ENCODE data around the gene ERCC5.

Gene ERCC5

DNA sequence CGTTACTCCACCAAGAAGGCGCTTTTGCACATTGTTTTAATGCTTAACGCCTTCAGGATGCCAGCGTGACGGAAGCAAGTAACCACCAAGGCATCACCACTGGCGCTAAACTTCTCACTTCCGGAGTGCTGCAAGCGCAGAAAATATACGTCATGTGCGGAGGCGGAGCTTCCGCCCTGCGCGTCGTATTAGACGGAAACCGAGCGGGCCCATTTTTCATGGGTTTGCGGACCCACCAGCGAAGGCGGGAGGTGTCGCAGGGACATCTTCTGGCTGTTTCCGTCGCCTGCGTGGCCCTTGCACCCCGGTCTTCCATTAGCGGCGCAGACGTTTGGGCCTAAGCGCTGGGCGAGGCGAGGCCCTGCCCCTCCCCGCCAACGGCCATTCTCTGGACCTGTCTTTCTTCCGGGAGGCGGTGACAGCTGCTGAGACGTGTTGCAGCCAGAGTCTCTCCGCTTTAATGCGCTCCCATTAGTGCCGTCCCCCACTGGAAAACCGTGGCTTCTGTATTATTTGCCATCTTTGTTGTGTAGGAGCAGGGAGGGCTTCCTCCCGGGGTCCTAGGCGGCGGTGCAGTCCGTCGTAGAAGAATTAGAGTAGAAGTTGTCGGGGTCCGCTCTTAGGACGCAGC lies at the start of gene ERCC5:
ERCC5 (plus strand) TSS at position 403 of the 631 bp plus-strand sequence. CDS start 235 bp downstream, outside the sequence.
- no peaks in the 10 kb centered on the region for H3K9me3 Mint-ChIP-seq
- peaks cover 32% of the 10 kb centered on the region for H3K4me1 Mint-ChIP-seq
- peak; percentile 96 to 97 for DNase-seq
- H3K27ac Mint-ChIP-seq: peak within 1 kb of the TSS; percentile 94 to 98
- H3K27me3 Mint-ChIP-seq: no peaks in the 10 kb centered on the region
- peak; percentile 93 for ATAC-seq
- H3K4me3 Mint-ChIP-seq: peak within 1 kb of the TSS; percentile 94 to 97

DNA sequence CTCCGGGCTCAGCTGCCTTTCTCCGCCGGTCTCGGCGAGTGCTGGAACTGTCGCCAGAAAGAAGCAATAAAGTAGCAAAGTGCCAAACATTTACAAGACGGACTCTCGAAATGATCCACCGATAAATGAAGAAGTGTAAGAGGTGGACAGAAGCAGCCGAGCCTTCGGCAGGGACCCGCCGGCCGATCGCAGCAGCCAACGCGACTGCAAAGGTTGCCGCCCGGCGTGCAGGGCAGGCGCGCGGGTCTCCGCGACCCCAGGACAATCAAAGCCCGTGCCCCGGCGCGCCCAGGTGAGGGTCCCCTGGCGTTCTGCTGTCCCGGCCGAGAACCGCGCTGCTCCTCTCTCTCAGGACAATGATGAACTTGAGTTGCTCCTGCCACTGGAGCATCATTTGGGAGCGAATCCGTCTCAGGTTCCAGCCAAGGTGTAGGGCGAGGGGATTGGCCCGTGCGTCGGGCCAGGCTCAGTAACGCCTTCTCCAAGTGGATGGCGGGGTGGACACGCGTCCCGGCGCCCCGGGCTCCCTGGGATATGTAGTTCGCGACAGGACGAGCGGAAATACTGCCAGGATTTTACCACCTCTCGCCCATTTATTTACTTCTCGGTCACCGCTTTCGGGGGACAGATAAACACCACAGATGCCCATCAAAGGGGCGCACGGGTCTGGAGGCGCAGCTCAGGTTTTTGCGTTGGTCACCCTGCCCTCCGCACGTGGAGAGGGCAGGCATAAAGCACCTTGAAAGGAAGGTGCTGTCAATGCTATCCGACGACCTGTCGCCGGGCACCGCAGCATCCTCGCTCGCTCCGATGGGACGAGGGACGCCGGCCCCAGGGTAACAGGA lies 47.0 kb upstream of the ERCC5 start, which contains the start of the genes BIVM and POGLUT2:
BIVM (plus strand) TSS at position 539 of the 845 bp plus-strand sequence. CDS start 8,149 bp downstream, outside the sequence.
POGLUT2 (minus strand) TSS at position 396 of the 845 bp plus-strand sequence; CDS start at position 90, 306 bp downstream.
- Mint-ChIP-seq H3K27ac (peak within 1 kb of the TSS; percentile 82 to 89), H3K4me1 (peaks cover 36% of the 10 kb centered on the region), H3K27me3 (no peaks in the 10 kb centered on the region), H3K9me3 (no peaks in the 10 kb centered on the region), H3K4me3 (peak within 1 kb of the TSS; percentile 95 to 98)
- DNase-seq: peak; percentile 76 to 87
- ATAC-seq: peak; percentile 88

DNA sequence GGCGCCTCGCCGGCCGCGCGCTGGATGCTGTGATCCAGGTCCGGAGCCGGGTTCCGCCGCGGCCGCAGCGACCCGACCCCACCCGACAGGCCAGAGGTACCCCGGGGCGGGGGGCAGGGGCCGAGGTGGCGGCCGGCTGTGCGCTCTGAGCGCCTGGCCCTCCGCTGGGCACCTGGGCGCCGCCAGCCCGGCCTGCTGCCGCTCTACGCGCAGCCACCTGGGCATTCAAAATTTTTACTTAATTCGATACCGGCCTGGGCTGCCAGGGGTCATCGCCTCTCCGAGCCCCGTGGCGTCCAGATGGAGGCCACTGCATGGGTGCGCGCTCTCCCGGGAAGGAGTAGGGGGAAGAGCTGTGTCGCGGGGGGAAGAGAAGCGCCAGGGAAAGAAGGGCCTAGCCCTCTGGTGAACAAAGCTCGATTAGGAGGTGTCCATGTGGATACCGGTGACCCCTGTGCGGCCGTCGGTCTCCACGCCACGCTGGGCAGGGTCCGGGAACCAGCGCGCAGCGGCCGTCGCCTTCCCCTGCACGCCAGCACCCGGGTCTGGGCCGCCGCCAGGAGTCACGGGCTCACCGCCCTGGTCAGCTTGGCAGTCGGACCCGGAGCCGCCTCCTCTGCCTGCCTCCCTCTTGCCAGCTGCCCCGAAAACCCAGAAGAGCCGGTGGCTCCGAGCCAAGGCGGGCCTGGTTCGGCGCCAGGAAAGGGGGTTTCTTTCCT lies 46.2 kb upstream of the ERCC5 start:
- Mint-ChIP-seq H3K27me3 (no peaks in the 10 kb centered on the region), H3K4me1 (peaks cover 38% of the 10 kb centered on the region), H3K27ac (peak overlapping the region; percentile 80 to 82), H3K4me3 (peak overlapping the region; percentile 95 to 98), H3K9me3 (no peaks in the 10 kb centered on the region)
- DNase-seq (no peak), ATAC-seq (peak; percentile 12)

DNA sequence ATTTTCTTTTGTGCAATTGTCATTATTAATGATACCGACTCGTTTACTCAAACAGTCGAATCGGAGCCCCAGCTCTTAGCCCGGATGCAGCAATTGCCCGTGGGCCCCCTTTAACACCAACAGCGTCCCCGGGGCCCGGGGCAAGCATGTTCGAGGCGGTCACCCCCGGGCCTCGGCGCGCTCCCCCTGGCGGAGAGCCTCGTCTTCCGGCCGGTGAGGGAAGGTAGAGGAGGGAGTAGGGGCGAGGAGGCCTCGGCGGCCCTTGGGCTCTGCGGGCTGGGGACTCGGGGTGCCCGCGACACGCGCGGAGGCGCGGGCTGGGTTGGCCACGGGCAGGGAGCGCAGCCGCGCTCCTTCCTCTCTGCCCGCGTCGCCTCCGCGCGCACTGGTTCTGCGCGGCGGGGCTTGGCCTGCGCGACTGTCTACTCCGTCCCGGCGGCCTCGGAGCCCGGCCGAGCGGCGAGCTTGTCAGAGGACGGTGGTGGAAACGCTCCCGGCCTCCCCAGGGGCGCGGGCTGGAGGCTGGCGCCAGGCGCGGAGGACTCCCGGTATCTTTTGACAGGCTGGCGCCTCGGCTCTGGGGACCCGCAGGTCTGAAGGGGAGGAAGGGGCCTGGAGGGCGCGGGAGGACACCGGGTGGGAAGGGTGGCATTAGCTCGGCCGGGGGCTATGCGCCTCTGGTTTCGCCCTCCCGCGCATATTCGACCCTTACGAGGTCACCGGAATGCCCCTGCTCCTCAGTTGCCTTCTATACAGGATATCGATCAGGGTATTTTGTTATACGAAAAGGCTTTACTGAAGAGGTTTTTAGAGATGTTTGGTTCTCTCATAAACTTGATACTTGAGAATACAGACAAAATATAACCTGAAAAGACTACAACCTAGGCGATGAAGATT lies 45.4 kb upstream of the ERCC5 start:
- peak; percentile 90 to 92 for DNase-seq
- ATAC-seq: peak; percentile 89
- H3K9me3 Mint-ChIP-seq: no peaks in the 10 kb centered on the region
- H3K4me3 Mint-ChIP-seq: peak overlapping the region; percentile 95 to 98
- peak overlapping the region; percentile 80 to 82 for H3K27ac Mint-ChIP-seq
- no peaks in the 10 kb centered on the region for H3K27me3 Mint-ChIP-seq
- H3K4me1 Mint-ChIP-seq: peaks cover 38% of the 10 kb centered on the region

DNA sequence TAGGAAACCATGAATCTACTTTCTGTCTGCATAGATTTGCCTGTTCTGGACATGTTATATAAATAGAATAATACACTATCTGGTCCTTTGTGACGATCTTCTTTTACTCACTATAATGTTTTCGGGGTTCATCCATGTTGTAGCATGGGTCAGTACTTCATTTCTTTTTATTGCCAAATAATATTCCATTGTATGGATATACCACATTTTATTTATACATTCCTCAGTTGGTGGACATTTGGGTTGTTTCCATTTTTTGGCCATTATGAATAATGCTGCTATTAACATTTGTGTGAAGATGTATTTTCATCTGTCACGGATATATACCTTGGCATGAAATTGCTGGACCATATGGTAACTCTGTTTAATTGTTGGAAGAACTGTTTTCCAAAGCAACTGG lies 40.2 kb upstream of the ERCC5 start:
- Mint-ChIP-seq H3K4me1 (peaks cover 32% of the 10 kb centered on the region), H3K4me3 (no peak overlapping the region), H3K27me3 (no peaks in the 10 kb centered on the region), H3K27ac (no peak overlapping the region), H3K9me3 (peaks cover 4 to 6% of the 10 kb centered on the region in 2 donors)
- DNase-seq (no peak), ATAC-seq (no peak)

DNA sequence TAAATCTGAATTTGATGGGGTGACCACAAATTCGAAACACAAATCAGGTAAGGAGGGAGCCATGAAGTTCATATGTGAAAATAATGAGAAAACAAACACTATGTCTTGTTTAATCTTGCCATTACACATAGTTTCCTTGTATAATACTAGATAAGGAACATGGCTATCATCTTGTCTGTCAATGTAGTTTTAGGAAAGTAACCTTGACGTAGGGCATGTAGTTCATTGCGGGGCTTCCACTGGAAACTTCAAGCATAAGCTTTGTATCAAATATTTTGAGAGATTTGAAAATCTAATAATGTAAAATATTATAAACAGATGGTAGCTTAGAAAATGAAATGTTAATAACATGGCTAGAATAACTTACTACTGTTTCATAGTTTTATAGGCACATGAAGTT lies 38.1 kb upstream of the ERCC5 start:
- H3K27me3 Mint-ChIP-seq: no peaks in the 10 kb centered on the region

DNA sequence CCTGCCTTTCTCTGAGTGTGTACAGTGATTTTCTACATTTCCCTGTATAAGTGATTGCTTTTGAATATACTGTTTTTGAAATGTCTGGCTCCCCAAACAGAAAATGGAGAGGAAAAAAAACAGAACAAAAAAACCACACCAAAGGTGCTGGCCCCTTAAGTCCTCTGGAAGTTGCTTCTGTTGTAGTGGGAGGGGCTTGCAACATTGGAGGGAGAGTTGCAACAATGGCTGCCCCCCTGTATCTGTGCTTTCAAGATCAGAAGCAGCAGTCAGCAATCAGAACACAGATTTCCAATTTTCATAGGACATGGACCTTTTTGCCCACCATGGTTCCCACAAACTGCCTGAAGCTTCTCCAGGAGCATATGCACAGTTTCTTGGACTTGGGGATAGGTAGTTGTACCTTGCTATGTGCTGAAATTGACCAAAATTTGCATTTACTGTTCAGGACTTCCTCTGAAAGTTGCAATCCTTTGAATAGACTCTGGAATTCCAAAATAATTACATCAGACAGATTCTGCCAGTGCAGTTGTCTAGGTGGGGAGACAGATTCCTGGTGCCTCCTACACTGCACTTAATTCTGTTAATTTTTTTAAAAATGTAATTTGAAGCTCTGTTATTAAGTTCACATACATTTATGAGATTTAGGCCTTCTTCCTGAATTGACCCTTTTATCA lies 33.1 kb upstream of the ERCC5 start:
- no peak for DNase-seq
- no peak for ATAC-seq
- Mint-ChIP-seq H3K4me1 (peaks cover 31% of the 10 kb centered on the region), H3K9me3 (peaks cover 4 to 6% of the 10 kb centered on the region in 2 donors), H3K4me3 (no peak overlapping the region), H3K27me3 (no peaks in the 10 kb centered on the region), H3K27ac (peak overlapping the region in 1 of 2 donors; percentile 54)

More for the DNA sequence above, 38.1 kb upstream of the ERCC5 start:
- Mint-ChIP-seq H3K9me3 (peaks cover 4 to 6% of the 10 kb centered on the region in 2 donors), H3K4me3 (no peak overlapping the region), H3K27ac (no peak overlapping the region), H3K4me1 (peaks cover 30% of the 10 kb centered on the region)
- DNase-seq (no peak), ATAC-seq (no peak)

DNA sequence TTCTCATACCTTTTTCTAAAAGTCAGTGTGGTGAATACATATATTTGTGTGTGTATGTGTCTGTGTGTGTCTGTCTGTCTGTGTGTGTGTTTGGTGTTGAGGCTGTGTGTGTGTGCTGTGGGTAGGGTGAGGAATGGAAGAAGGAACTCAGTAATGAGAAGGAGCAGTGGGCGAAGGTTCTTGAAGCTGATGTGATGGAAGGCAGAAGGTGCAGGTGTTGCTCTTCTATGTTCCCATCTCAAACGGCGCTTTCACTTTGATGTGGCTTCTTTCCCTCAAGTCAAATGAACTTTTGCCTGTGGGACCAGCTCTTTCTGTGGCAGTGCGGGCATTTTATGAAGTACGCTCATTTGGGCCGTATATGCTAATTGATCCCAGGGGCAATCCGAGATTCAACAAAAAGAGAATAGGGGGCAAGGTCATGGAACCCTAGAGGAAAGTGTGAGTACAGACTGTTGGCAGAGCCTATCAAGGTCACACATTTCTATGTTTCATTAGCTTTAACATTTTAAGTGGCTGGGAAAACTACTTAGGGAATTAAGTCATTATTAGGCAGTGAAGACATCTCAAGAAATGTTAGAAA lies 31.7 kb upstream of the ERCC5 start:
- Mint-ChIP-seq H3K27me3 (no peaks in the 10 kb centered on the region), H3K27ac (peak overlapping the region in 1 of 2 donors; percentile 10), H3K4me3 (peak overlapping the region; percentile 2 to 22), H3K9me3 (peaks cover 4 to 6% of the 10 kb centered on the region in 2 donors), H3K4me1 (peaks cover 21% of the 10 kb centered on the region)
- no peak for ATAC-seq
- DNase-seq: no peak

DNA sequence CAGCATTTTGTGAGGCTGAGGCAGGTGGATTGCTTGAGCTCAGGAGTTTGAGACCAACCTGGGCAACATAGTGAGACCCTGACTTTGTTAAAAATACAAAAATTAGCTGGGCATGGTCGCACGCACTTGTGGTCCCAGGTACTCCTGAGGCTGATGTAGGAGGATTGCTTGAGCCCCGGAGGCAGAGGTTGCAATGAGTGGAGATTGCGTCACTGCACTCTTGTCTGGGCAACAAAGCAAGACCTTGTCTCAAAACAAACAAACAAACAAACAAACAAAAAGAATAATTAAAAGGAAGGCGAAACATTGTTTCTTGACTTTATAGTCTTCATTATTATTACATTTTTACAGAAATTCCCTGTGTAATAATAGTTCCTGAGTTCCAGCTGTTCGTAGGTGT lies 31.0 kb upstream of the ERCC5 start:
- no peak overlapping the region for H3K27ac Mint-ChIP-seq
- no peak overlapping the region for H3K4me3 Mint-ChIP-seq
- no peaks in the 10 kb centered on the region for H3K27me3 Mint-ChIP-seq
- peaks cover 4 to 5% of the 10 kb centered on the region in 2 donors for H3K9me3 Mint-ChIP-seq
- ATAC-seq (no peak), DNase-seq (no peak)
- H3K4me1 Mint-ChIP-seq: peaks cover 21% of the 10 kb centered on the region

DNA sequence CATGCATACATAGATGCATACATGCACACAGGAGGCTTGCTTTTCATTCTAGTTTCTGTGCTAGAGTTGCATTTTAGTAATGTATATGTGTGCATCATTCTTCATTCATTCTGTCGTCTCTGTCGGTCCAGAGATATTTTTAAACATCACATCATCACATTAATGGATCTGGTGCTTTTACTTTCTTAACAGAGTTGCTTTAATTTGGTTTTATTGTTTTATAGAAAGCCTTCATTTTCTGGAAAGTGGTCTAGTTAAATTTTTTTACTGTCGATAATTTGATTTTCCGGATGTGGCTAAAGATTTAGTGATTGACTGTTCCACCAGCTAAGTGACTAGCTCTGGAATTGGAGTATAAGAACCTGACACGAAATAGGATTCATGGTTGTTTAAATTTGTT lies 30.0 kb upstream of the ERCC5 start:
- DNase-seq: no peak
- ATAC-seq: no peak
- Mint-ChIP-seq H3K4me3 (no peak overlapping the region), H3K4me1 (peaks cover 21% of the 10 kb centered on the region), H3K27ac (peak overlapping the region in 1 of 2 donors; percentile 61), H3K9me3 (no peaks in the 10 kb centered on the region), H3K27me3 (no peaks in the 10 kb centered on the region)

DNA sequence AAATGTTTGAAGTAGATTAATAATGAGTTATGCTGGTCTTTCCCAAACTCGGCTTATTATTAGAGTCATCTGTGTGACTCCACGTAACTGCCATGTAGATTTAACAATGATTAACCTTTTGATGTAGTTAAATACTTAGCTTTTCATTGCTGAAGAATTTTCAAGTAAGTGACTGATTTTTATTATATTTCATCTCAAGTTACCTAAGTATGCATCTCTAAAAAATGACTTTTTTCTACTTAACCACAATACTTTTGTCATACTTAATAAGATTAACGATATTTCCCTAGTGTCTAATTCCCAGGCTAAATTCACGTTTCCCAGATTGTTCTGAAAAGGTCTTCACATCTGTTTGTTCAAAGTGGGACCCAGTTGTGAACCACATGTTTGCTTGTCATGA lies 29.1 kb upstream of the ERCC5 start:
- H3K27me3 Mint-ChIP-seq: no peaks in the 10 kb centered on the region
- ATAC-seq: no peak
- H3K4me1 Mint-ChIP-seq: peaks cover 21% of the 10 kb centered on the region

DNA sequence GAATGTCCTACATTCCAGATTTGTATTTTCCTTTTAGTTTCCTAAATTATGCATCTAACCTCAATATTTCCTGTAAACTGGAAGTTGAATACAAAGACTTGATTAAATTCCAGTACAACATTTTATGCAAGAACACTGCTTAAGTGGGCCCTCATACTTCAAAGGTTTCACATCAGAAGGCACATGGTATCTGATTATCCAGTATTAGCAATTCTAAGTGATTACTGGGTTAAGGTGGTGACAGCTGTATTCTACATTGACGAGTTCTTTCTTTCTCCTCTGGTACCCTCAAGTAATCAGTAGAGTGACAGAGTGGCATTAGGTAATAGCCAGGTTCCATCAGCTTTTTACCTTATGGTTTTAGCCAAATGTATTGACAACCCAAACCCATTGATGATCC lies 28.6 kb upstream of the ERCC5 start:
- Mint-ChIP-seq H3K4me3 (no peak overlapping the region), H3K9me3 (no peaks in the 10 kb centered on the region), H3K27me3 (no peaks in the 10 kb centered on the region), H3K27ac (no peak overlapping the region), H3K4me1 (peaks cover 17% of the 10 kb centered on the region)
- DNase-seq (no peak), ATAC-seq (no peak)

More for the DNA sequence above, 29.1 kb upstream of the ERCC5 start:
- no peak overlapping the region for H3K27ac Mint-ChIP-seq
- no peaks in the 10 kb centered on the region for H3K9me3 Mint-ChIP-seq
- no peak for DNase-seq
- H3K4me3 Mint-ChIP-seq: no peak overlapping the region

DNA sequence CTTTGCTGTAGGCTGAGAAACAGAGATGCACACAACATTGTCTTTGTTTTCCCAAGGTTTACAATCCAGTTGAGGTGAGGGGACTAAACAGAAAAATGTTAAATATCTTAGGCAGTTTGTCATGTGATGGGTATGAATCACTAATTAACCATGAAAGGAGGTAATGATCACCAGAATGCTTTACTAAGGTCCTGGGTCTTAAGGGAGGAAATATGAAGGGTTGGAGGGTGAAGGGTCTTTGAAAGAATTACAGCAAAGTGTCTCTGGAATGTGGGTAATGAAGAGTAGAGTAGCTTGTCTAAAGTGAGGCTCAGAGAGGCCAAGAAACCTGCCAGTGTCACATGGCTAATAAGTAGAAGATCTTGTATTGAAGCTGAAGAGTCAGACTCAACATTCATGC lies 27.9 kb upstream of the ERCC5 start:
- H3K27ac Mint-ChIP-seq: no peak overlapping the region
- H3K4me3 Mint-ChIP-seq: no peak overlapping the region
- no peaks in the 10 kb centered on the region for H3K9me3 Mint-ChIP-seq
- DNase-seq: no peak
- ATAC-seq: no peak
- peaks cover 11% of the 10 kb centered on the region for H3K4me1 Mint-ChIP-seq
- no peaks in the 10 kb centered on the region for H3K27me3 Mint-ChIP-seq

DNA sequence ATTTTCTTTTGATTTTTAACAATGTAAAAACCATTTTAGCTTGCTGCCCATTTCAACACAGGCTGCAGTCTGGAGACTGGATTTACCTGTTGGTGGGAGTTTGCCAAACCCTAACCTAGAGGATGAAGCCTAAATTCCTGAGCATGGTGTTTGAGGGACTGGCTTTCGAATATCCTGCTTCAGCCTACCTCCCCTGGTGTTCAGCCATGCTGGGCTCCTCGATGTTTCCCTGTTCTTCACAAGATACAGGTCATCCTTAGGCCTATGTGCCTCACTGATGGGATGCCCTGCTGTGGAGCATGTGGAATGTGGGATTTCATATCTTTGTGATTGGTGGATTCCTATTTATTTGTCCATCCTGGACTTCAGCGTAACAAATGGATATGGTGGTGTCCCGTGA lies 20.4 kb upstream of the ERCC5 start:
- Mint-ChIP-seq H3K27ac (peak overlapping the region in 1 of 2 donors; percentile 84), H3K4me3 (no peak overlapping the region), H3K27me3 (no peaks in the 10 kb centered on the region), H3K9me3 (no peaks in the 10 kb centered on the region), H3K4me1 (no peaks in the 10 kb centered on the region)
- DNase-seq: no peak
- no peak for ATAC-seq
